Stimulated activated CD8-positive, alpha-beta memory T cell treated with anti-CD3 and anti-CD28 coated beads, Interleukin-12 subunit alpha, Interleukin-12 subunit beta, amount 100 ng/mL, for 4 hours (primary cell): ENCODE results near the gene HOXD10.

Source experiments
- DNase-seq: peaks from one replicate; pipeline ENCODE4 v3.0.0-alpha.2; 2020; ENCODE audit warnings: low read depth

The HOXD10 gene

GRCh38 chr2:176123411-176124109 lies 7.0 kb downstream of the HOXD10 start:
- no peak for DNase-seq

GRCh38 chr2:176124110-176124946 lies 7.8 kb downstream of the HOXD10 start:
- DNase-seq, result no peak

- no peak for DNase-seq
These were observed 8.6 kb downstream of the HOXD10 start for GRCh38 chr2:176124947-176125771.

- DNase-seq, result no peak
These were observed 9.1 kb downstream of the HOXD10 start for GRCh38 chr2:176125772-176126054.

GRCh38 chr2:176126929-176127773 lies 10.6 kb downstream of the HOXD10 start:
- DNase-seq, result peak; percentile 25

GRCh38 chr2:176127774-176128072 lies 11.1 kb downstream of the HOXD10 start:
- DNase-seq, result no peak

GRCh38 chr2:176128172-176128981 lies 11.8 kb downstream of the HOXD10 start:
- no peak for DNase-seq

- DNase-seq, result no peak
These were observed 12.6 kb downstream of the HOXD10 start, which contains the start of gene HOXD8 for GRCh38 chr2:176128982-176129796. TSS of gene HOXD8 (plus strand) at chr2:176129705. CDS start at chr2:176130367, 662 bp downstream.

GRCh38 chr2:176129813-176130146 lies 13.2 kb downstream of the HOXD10 start:
- no peak for DNase-seq

GRCh38 chr2:176130147-176130956 lies 13.8 kb downstream of the HOXD10 start:
- no peak for DNase-seq

- DNase-seq, result no peak
These were observed 14.6 kb downstream of the HOXD10 start for GRCh38 chr2:176130957-176131847.

- DNase-seq, result no peak
These were observed 15.2 kb downstream of the HOXD10 start for GRCh38 chr2:176131848-176132158.

GRCh38 chr2:176132205-176133171 lies 15.9 kb downstream of the HOXD10 start:
- no peak for DNase-seq

GRCh38 chr2:176133389-176133788 lies 16.8 kb downstream of the HOXD10 start:
- DNase-seq, result no peak

GRCh38 chr2:176134035-176134434 lies 17.5 kb downstream of the HOXD10 start:
- no peak for DNase-seq

GRCh38 chr2:176135035-176135440 lies 18.5 kb downstream of the HOXD10 start:
- DNase-seq, result no peak
